IMR-90 (cell line): ENCODE measurements around the gene ASB3.

ENCODE experiments used
- CTCF ChIP-seq: conservative IDR thresholded peaks from 2 replicates; pipeline ENCODE4 v1.5.1; 2012; ENCODE audit warnings: mild to moderate bottlenecking, low read depth, low read length, improper control_type of control experiment
- FOS ChIP-seq: fragments of 150-350 bp; IDR thresholded peaks from 2 replicates; pipeline ENCODE4 v1.6.1; 2016; ENCODE audit warnings: low read depth, low read length
- RFX5 ChIP-seq: IDR thresholded peaks from 2 replicates; pipeline ENCODE4 v1.8.0; 2012; ENCODE audit warnings: low read depth, mild to moderate bottlenecking, low read length, moderate library complexity
- SMC3 ChIP-seq: fragments of 150-350 bp; IDR thresholded peaks from 2 replicates; pipeline ENCODE4 v1.6.1; 2016; ENCODE audit warnings: low read depth, mild to moderate bottlenecking, antibody characterized with exemption, low read length, moderate library complexity

- TF ChIP-seq SMC3 = no peak
- no peak for TF ChIP-seq CTCF
- no peak for TF ChIP-seq RFX5
- no peak for TF ChIP-seq FOS
These were observed 89.7 kb downstream of the ASB3 start for GRCh38 chr2:53697092-53697491.
